GM23338 (cell line): ENCODE data around the gene ZCCHC13. TPM values are rescaled to one million over a fixed set of nuclear protein-coding genes. Genes with fewer than 3 reads are reported as not detected.
"Not testable (repeated sequence)": the region's sequence is repeated elsewhere in the genome, so short reads cannot be mapped to it uniquely, and the experiment has no call there.

Experiments used
- ATAC-seq: fragments of 200-7000 bp; cut with Tn5 transposase; 3 replicates; pipeline ENCODE4 v1.9.1; 2020
- DNase-seq: peaks from one replicate; pipeline ENCODE4 v3.0.0-alpha.2; 2015; ENCODE audit warnings: low spot score
- H2AFZ ChIP-seq: fragments of 200-600 bp; sonication (generic); 2 replicates; pipeline ENCODE4 v1.8.0; 2016; ENCODE audit warnings: antibody characterized with exemption, mild to moderate bottlenecking, moderate library complexity
- H3F3A ChIP-seq: fragments of 200-600 bp; sonication (generic); replicated peaks from 2 replicates; pipeline ENCODE4 v1.8.0; 2017; ENCODE audit warnings: antibody characterized with exemption, mixed run types, low read depth
- H3K27ac ChIP-seq: fragments of 200-600 bp; sonication (generic); 2 replicates; pipeline ENCODE4 v1.6.1; 2016; ENCODE audit warnings: low read depth
- H3K27me3 ChIP-seq: fragments of 200-600 bp; sonication (generic); 2 replicates; pipeline ENCODE4 v1.8.0; 2016; ENCODE audit warnings: mild to moderate bottlenecking, mixed run types, moderate library complexity; ENCODE audit not compliant: insufficient read depth
- H3K36me3 ChIP-seq: fragments of 200-600 bp; sonication (generic); 2 replicates; pipeline ENCODE4 v1.8.0; 2016; ENCODE audit warnings: mild to moderate bottlenecking; ENCODE audit not compliant: insufficient read depth
- H3K4me1 ChIP-seq: fragments of 200-600 bp; sonication (generic); 2 replicates; pipeline ENCODE4 v1.8.0; 2016; ENCODE audit warnings: mild to moderate bottlenecking, moderate library complexity; ENCODE audit not compliant: insufficient read depth
- H3K4me2 ChIP-seq: fragments of 200-600 bp; sonication (generic); 2 replicates; pipeline ENCODE4 v1.7.1; 2017; ENCODE audit warnings: mixed run types
- H3K4me3 ChIP-seq: fragments of 200-600 bp; sonication (generic); 2 replicates; pipeline ENCODE4 v1.6.1; 2016; ENCODE audit warnings: mixed run types
- H3K79me2 ChIP-seq: fragments of 200-600 bp; sonication (generic); replicated peaks from 2 replicates; pipeline ENCODE4 v1.8.0; 2017; ENCODE audit warnings: mild to moderate bottlenecking; ENCODE audit not compliant: insufficient read depth
- H3K9me2 ChIP-seq: fragments of 200-600 bp; sonication (generic); 2 replicates; pipeline ENCODE4 v1.8.0; 2017; ENCODE audit not compliant: insufficient read depth
- H4K20me1 ChIP-seq: fragments of 200-600 bp; sonication (generic); replicated peaks from 2 replicates; pipeline ENCODE4 v1.8.0; 2017; ENCODE audit warnings: mild to moderate bottlenecking; ENCODE audit not compliant: insufficient read depth
- H3K27ac Mint-ChIP-seq: 2 replicates; pipeline ENCODE4 v1.8.0; 2020; ENCODE audit warnings: inconsistent platforms, mild to moderate bottlenecking, moderate library complexity, mixed read lengths
- H3K27me3 Mint-ChIP-seq: 3 replicates; pipeline ENCODE4 v1.8.0; 2022; ENCODE audit warnings: low read depth, mild to moderate bottlenecking, moderate library complexity, mixed read lengths, inconsistent platforms; ENCODE audit not compliant: insufficient read depth, poor library complexity
- H3K36me3 Mint-ChIP-seq: 3 replicates; pipeline ENCODE4 v1.8.0; 2021; ENCODE audit warnings: low read depth, mild to moderate bottlenecking, inconsistent platforms, moderate library complexity, mixed read lengths
- H3K4me1 Mint-ChIP-seq: 3 replicates; pipeline ENCODE4 v1.8.0; 2020; ENCODE audit warnings: mild to moderate bottlenecking, inconsistent platforms, mixed read lengths
- H3K4me3 Mint-ChIP-seq: 3 replicates; pipeline ENCODE4 v1.8.0; 2021; ENCODE audit warnings: moderate library complexity, mild to moderate bottlenecking, inconsistent platforms, mixed read lengths
- H3K9me3 Mint-ChIP-seq: 3 replicates; pipeline ENCODE4 v1.8.0; 2020; ENCODE audit warnings: moderate library complexity, mild to moderate bottlenecking, inconsistent platforms, mixed read lengths
- NANOG ChIP-seq: IDR thresholded peaks from 2 replicates; pipeline ENCODE4 v1.6.1; 2016; ENCODE audit warnings: antibody characterized with exemption, borderline replicate concordance
- polyA plus RNA-seq: library from polyadenylated mRNA; unstranded; fragments of >200 nt; fragmentation: Nextera tagmentation; extraction: Ambion mirVana; gene quantifications from 2 replicates; pipeline ENCODE4 v1.2.1, GENCODE V29; 2016
- total RNA-seq: library from RNA; depleted of rRNA; stranded (reverse); fragments of >200 nt; shearing (Covaris generic); gene quantifications from 2 replicates; pipeline ENCODE4 v1.2.3, GENCODE V29; 2014
- TF ChIP-seq, protein P1 (sequence below): fragments of 250-450 bp; sonication (Bioruptor Pico); IDR thresholded peaks from 2 replicates; pipeline ENCODE4 v1.5.0; 2020; ENCODE audit warnings: mild to moderate bottlenecking, moderate library complexity

The ZCCHC13 gene
- total and polyA plus RNA-seq, 2 experiments from 2014 or later, result not detected

DNA sequence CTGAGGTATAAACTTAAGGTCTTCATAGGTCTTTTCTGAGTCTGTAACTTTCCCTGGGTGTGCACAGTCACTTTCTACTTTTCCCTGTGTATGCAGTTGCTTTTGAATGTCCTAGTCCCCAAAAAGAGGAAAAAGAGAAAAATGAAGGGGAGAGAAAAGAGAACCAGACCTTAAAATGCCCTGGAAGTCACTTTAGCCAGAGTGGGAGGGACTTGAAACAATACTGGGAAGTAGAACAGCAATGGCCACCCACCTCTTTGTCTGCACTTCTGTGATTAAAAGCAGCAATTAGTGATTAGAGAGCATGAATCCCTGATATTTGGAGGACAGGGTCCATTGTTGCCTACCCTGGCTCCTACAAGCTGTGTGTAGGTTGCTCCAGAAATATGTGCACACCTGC, 36.1 kb downstream of the ZCCHC13 start (continued):
- TF ChIP-seq, protein P1, sequence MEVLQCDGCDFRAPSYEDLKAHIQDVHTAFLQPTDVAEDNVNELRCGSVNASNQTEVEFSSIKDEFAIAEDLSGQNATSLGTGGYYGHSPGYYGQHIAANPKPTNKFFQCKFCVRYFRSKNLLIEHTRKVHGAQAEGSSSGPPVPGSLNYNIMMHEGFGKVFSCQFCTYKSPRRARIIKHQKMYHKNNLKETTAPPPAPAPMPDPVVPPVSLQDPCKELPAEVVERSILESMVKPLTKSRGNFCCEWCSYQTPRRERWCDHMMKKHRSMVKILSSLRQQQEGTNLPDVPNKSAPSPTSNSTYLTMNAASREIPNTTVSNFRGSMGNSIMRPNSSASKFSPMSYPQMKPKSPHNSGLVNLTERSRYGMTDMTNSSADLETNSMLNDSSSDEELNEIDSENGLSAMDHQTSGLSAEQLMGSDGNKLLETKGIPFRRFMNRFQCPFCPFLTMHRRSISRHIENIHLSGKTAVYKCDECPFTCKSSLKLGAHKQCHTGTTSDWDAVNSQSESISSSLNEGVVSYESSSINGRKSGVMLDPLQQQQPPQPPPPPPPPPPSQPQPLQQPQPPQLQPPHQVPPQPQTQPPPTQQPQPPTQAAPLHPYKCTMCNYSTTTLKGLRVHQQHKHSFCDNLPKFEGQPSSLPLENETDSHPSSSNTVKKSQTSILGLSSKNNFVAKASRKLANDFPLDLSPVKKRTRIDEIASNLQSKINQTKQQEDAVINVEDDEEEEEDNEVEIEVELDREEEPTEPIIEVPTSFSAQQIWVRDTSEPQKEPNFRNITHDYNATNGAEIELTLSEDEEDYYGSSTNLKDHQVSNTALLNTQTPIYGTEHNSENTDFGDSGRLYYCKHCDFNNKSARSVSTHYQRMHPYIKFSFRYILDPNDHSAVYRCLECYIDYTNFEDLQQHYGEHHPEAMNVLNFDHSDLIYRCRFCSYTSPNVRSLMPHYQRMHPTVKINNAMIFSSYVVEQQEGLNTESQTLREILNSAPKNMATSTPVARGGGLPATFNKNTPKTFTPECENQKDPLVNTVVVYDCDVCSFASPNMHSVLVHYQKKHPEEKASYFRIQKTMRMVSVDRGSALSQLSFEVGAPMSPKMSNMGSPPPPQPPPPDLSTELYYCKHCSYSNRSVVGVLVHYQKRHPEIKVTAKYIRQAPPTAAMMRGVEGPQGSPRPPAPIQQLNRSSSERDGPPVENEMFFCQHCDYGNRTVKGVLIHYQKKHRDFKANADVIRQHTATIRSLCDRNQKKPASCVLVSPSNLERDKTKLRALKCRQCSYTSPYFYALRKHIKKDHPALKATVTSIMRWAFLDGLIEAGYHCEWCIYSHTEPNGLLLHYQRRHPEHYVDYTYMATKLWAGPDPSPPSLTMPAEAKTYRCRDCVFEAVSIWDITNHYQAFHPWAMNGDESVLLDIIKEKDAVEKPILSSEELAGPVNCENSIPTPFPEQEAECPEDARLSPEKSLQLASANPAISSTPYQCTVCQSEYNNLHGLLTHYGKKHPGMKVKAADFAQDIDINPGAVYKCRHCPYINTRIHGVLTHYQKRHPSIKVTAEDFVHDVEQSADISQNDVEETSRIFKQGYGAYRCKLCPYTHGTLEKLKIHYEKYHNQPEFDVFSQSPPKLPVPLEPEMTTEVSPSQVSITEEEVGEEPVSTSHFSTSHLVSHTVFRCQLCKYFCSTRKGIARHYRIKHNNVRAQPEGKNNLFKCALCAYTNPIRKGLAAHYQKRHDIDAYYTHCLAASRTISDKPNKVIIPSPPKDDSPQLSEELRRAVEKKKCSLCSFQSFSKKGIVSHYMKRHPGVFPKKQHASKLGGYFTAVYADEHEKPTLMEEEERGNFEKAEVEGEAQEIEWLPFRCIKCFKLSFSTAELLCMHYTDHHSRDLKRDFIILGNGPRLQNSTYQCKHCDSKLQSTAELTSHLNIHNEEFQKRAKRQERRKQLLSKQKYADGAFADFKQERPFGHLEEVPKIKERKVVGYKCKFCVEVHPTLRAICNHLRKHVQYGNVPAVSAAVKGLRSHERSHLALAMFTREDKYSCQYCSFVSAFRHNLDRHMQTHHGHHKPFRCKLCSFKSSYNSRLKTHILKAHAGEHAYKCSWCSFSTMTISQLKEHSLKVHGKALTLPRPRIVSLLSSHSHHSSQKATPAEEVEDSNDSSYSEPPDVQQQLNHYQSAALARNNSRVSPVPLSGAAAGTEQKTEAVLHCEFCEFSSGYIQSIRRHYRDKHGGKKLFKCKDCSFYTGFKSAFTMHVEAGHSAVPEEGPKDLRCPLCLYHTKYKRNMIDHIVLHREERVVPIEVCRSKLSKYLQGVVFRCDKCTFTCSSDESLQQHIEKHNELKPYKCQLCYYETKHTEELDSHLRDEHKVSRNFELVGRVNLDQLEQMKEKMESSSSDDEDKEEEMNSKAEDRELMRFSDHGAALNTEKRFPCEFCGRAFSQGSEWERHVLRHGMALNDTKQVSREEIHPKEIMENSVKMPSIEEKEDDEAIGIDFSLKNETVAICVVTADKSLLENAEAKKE (CRISPR knock-in tag), result no peak
- no peak for TF ChIP-seq NANOG

DNA sequence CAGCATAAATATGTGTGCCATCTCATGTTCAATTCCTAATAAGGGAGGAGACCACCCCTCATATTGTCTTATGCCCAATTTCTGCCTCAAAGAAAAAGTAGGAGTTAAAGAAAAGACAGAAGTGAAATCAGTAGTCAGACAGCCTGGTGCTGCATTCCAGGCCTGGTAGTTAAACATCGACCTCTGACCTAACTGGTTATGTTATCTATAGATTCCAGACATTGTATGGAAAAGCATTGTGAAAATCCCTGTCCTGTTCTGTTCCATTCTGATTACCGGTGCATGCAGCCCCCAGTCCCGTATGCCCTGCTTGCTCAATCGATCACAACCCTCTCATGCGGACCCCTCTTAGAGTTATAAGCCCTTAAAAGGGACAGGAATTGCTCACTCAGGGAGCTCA, 38.2 kb downstream of the ZCCHC13 start:
- H3K9me2 ChIP-seq, H3K4me3 Mint-ChIP-seq, H3K4me3 ChIP-seq, H3K79me2 ChIP-seq, ATAC-seq, DNase-seq, H2AFZ ChIP-seq, H3K36me3 ChIP-seq, H3K27me3 ChIP-seq, H3K27ac ChIP-seq, H3K4me2 ChIP-seq, H4K20me1 ChIP-seq, H3K27me3 Mint-ChIP-seq, H3K27ac Mint-ChIP-seq, H3F3A ChIP-seq: not testable (repeated sequence)
- H3K36me3 Mint-ChIP-seq, result peaks cover 18% of the 10 kb centered on the region; the same call in 2 of the 3 replicates
- peaks cover 15% of the 10 kb centered on the region; the same call in 1 of the 2 replicates for H3K4me1 ChIP-seq
- H3K4me1 Mint-ChIP-seq, result peaks cover 16% of the 10 kb centered on the region
- H3K9me3 Mint-ChIP-seq, result peaks cover 11% of the 10 kb centered on the region; the same call in 2 of the 3 replicates
